ENCODE results near the gene SCAMP5. TPM values are rescaled to one million over a fixed set of nuclear protein-coding genes. Genes with fewer than 3 reads are reported as not detected.

SCAMP5 gene
- total RNA-seq, 1 donor from 2014 or later = 42.8 TPM

DNA sequence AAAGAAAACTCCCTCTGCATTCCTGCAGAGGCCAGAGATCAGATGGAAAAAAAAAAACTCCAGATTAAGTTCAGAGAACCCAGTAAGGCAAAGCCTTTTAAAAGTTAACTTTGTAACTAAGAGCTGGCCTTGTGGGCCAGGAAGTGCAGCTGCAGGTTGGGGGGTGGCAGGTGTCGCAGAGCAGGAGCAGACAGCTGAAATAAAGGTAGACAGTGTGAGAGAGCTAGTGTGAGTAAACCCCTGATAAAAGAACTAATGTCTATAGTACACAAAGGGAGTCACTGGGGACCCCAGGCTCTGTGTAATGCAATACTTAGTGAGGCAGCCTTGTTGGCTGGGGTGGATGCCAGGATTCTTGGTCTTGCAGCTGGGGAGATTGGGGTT, 70.1 kb downstream of the SCAMP5 start:
- no peak for DNase-seq (ENCODE audit: low spot score in 2 of 2)
- no peak for FAIRE-seq

- FAIRE-seq = no peak
- DNase-seq (ENCODE audit: low spot score in 2 of 2) = no peak
Measured at GRCh38 chr15:75065851-75066509, 70.6 kb downstream of the SCAMP5 start.

GRCh38 chr15:75067123-75067830, 71.9 kb downstream of the SCAMP5 start:
- no peak for FAIRE-seq

DNA sequence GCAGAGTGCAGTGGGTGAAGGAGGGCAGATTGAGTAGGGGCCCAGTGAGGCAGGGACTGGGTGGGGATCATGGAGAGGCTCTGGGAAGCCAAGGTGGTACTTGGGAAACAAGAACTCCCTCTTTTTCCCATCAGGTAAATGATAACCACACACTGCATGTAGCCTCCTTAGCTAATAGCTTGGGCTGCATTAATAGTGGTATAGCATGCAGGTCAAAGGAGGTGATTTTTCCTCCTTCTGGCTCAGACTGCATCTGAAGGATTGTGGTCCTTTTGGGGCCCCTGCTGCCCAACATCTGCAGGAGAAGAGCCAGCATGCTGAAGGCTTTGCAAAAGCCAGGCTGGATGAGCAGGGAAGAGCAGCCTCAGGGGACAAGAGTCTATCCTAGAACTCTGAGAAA, 73.4 kb downstream of the SCAMP5 start:
- FAIRE-seq = no peak
- no peak for DNase-seq (ENCODE audit: low spot score in 2 of 2)

More at GRCh38 chr15:75067123-75067830, 71.9 kb downstream of the SCAMP5 start:
- DNase-seq (ENCODE audit: low spot score in 2 of 2) = no peak

DNA sequence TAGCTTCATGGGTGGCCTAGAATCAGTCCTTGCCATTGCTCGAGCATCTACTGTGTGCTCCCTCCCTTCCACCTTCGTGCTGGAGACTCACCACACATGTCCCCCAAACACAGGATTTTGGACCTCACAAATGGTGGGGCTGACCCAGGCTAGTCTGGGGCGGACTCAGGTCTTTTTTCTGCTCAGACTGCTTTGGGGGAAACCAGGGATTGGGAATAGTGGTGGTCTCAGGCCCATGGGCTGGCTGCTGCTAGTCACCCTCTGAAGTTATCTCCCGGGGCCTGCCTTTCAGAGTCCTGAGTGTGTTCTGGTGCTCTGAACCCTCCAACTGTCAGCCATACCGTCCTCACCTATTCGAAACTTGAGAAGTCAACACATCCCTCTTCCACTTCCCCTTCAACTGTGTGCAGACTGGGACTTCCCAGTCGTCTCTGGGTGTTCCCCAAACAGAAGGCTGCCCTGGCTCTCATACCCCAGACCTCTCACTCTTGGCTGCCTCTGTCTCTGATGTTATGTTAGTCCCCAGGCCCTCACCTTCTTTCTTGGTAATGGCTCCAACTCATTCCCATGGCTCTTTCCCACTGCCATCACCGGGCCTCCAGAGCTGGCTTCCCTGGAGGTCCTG, 74.0 kb downstream of the SCAMP5 start:
- no peak for FAIRE-seq
- DNase-seq (ENCODE audit: low spot score in 2 of 2) = no peak

- no peak for DNase-seq (ENCODE audit: low spot score in 2 of 2)
- no peak for FAIRE-seq
Measured at GRCh38 chr15:75070674-75071073, 75.3 kb downstream of the SCAMP5 start.

Small RNA genes lying within 50 kb of the gene (small RNA-seq; reads per million reads assigned to genes)
- gene AC015720.1 = not detected
- gene RF00019 = not detected

Other genes starting within 250 kb of the SCAMP5 start
- gene CYP1A2, start 246.7 kb upstream of the SCAMP5 start, total RNA-seq = not detected
- gene CSK, start 213.5 kb upstream of the SCAMP5 start, total RNA-seq = 26.5 TPM
- not detected for gene LMAN1L, start 182.7 kb upstream of the SCAMP5 start, total RNA-seq
- 0.82 TPM for gene CPLX3, start 168.9 kb upstream of the SCAMP5 start, total RNA-seq
- 30.6 TPM for gene ULK3, start 152.4 kb upstream of the SCAMP5 start, total RNA-seq
- gene SCAMP2, start 122.2 kb upstream of the SCAMP5 start, total RNA-seq = 4.5 TPM
- gene MPI, start 105.5 kb upstream of the SCAMP5 start, total RNA-seq = 26.1 TPM
- 52.2 TPM for gene FAM219B, start 88.7 kb upstream of the SCAMP5 start, total RNA-seq
- 46.9 TPM for gene COX5A, start 57.5 kb upstream of the SCAMP5 start, total RNA-seq
- 7.3 TPM for gene RPP25, start 38.8 kb upstream of the SCAMP5 start, total RNA-seq
- gene PPCDC, start 28.0 kb downstream of the SCAMP5 start, total RNA-seq = 3.7 TPM
- 0.41 TPM for gene C15orf39, start 206.3 kb downstream of the SCAMP5 start, total RNA-seq

Data from frontal cortex (tissue), 4 donors.